ENCODE data around the gene CCL22. TPM values are rescaled to one million over a fixed set of nuclear protein-coding genes. Genes with fewer than 3 reads are reported as not detected.

Gene CCL22
- total RNA-seq, 5 donors from 2014 or later (not counting 1 experiment from before 2014, with no cell fraction given): 13.0 to 27.3 (median 13.0) TPM; not detected in 2

- peaks cover 0 to 6% (median 0%) of the 10 kb centered on the region in 3 donors for H3K4me1 Mint-ChIP-seq
- ChIA-PET POLR2A (no interaction called here), CTCF (no interaction called here)
- peaks cover 0 to 3% of the 10 kb centered on the region in 2 experiments for H3K4me1 ChIP-seq (ENCODE audit: control insufficient read depth in 1 of 2, extremely low read depth in 1 of 2, insufficient read depth in 2 of 2, low read length in 2 of 2)
- H3K27me3 ChIP-seq (replicated peaks in 1 of 2; ENCODE audit: control insufficient read depth in 2 of 2, extremely low read depth in 1 of 2, insufficient read depth in 2 of 2, low read length in 1 of 2): peaks cover 0 to 19% of the 10 kb centered on the region in 2 experiments
- no peaks in the 10 kb centered on the region for H3K36me3 Mint-ChIP-seq
- H3K27me3 Mint-ChIP-seq: peaks cover 4 to 7% of the 10 kb centered on the region in 2 donors
- no peaks in the 10 kb centered on the region for H3K9me3 Mint-ChIP-seq
- ATAC-seq (replicated peaks in 1 of 4): no peak
- no peak overlapping the region for H3K4me3 ChIP-seq (ENCODE audit: control insufficient read depth in 1 of 2, extremely low read depth in 1 of 2, low read length in 1 of 2)
- no peak overlapping the region for H3K27ac Mint-ChIP-seq
- no peak for DNase-seq
- WGBS (ENCODE audit: insufficient coverage): 84% methylated on average over 8 of the region's 12 CpGs
- H3K36me3 ChIP-seq (ENCODE audit: control insufficient read depth in 2 of 2, extremely low read depth in 1 of 2, insufficient read depth in 1 of 2, low read length in 1 of 2): no peaks in the 10 kb centered on the region
- H3K4me3 Mint-ChIP-seq: no peak overlapping the region
- H3K9me3 ChIP-seq: no peaks in the 10 kb centered on the region
- no peak overlapping the region for H3K27ac ChIP-seq (ENCODE audit: low read length)
Observed at GRCh38 chr16:57411362-57411976, 52.9 kb downstream of the CCL22 start.

DNA sequence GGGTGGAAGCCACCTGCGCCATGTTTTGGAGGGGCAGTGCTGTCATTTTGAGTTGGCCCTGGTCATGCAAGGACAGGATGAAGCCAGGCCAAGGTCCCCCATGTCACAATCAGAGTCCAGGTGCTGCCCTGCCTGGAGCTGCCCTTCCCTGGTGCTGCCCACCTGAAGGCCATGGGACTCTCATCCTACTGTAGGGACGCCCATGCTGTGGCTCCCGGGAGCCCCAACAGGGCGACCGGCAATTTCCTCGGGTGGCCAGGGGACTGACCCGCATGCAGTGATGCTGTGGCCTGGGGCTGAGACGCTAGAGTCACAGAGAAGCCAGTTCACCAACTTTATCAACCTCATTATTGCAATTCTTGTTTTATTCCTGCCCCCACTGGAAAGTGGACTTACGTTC, 54.0 kb downstream of the CCL22 start:
- WGBS (ENCODE audit: insufficient coverage): 88% methylated on average over 9 of the region's 9 CpGs
- ATAC-seq (replicated peaks in 1 of 4) (no peak), DNase-seq (no peak)
- Histone ChIP-seq H3K4me3 (ENCODE audit: control insufficient read depth in 1 of 2, extremely low read depth in 1 of 2, low read length in 1 of 2) (no peak overlapping the region), H3K4me1 (ENCODE audit: control insufficient read depth in 1 of 2, extremely low read depth in 1 of 2, insufficient read depth in 2 of 2, low read length in 2 of 2) (peaks cover 0 to 13% of the 10 kb centered on the region in 2 experiments), H3K9me3 (no peaks in the 10 kb centered on the region), H3K27me3 (replicated peaks in 1 of 2; ENCODE audit: control insufficient read depth in 2 of 2, extremely low read depth in 1 of 2, insufficient read depth in 2 of 2, low read length in 1 of 2) (peaks cover 0 to 19% of the 10 kb centered on the region in 2 experiments), H3K27ac (ENCODE audit: low read length) (no peak overlapping the region), H3K36me3 (ENCODE audit: control insufficient read depth in 2 of 2, extremely low read depth in 1 of 2, insufficient read depth in 1 of 2, low read length in 1 of 2) (no peaks in the 10 kb centered on the region)
- H3K9me3 Mint-ChIP-seq: no peaks in the 10 kb centered on the region
- H3K27me3 Mint-ChIP-seq: peaks cover 4 to 7% of the 10 kb centered on the region in 2 donors
- H3K27ac Mint-ChIP-seq: peak overlapping the region in 1 of 2 donors; percentile 52
- no peak overlapping the region for H3K4me3 Mint-ChIP-seq
- H3K4me1 Mint-ChIP-seq: peaks cover 7 to 12% (median 8%) of the 10 kb centered on the region in 3 donors
- ChIA-PET POLR2A (no interaction called here), CTCF (interaction anchor here (0.5 to 1.1 kb wide), 2 partner anchors 111 to 1180 kb away, joined by 3 read pairs; no protein-coding TSS in a partner anchor)
- no peaks in the 10 kb centered on the region for H3K36me3 Mint-ChIP-seq

GRCh38 chr16:57413301-57413730, 54.7 kb downstream of the CCL22 start:
- no peak for ATAC-seq (replicated peaks in 1 of 4)
- Mint-ChIP-seq H3K4me1 (peaks cover 11 to 17% (median 13%) of the 10 kb centered on the region in 3 donors), H3K27ac (no peak overlapping the region), H3K27me3 (peaks cover 4 to 7% of the 10 kb centered on the region in 2 donors), H3K36me3 (no peaks in the 10 kb centered on the region), H3K4me3 (no peak overlapping the region), H3K9me3 (no peaks in the 10 kb centered on the region)
- ChIA-PET POLR2A (interaction anchor here in 1 of 2 donors (0.6 kb wide), 1 partner anchor 69 kb away, joined by 3 read pairs; no protein-coding TSS in a partner anchor), CTCF (interaction anchor here in 1 of 2 donors (0.6 to 1.1 kb wide), 2 partner anchors 112 to 554 kb away, joined by 3 read pairs; no protein-coding TSS in a partner anchor)
- Histone ChIP-seq H3K36me3 (ENCODE audit: control insufficient read depth in 2 of 2, extremely low read depth in 1 of 2, insufficient read depth in 1 of 2, low read length in 1 of 2) (no peaks in the 10 kb centered on the region), H3K4me3 (ENCODE audit: control insufficient read depth in 1 of 2, extremely low read depth in 1 of 2, low read length in 1 of 2) (no peak overlapping the region), H3K9me3 (no peaks in the 10 kb centered on the region), H3K4me1 (ENCODE audit: control insufficient read depth in 1 of 2, extremely low read depth in 1 of 2, insufficient read depth in 2 of 2, low read length in 2 of 2) (peaks cover 0 to 16% of the 10 kb centered on the region in 2 experiments), H3K27me3 (replicated peaks in 1 of 2; ENCODE audit: control insufficient read depth in 2 of 2, extremely low read depth in 1 of 2, insufficient read depth in 2 of 2, low read length in 1 of 2) (peaks cover 0 to 19% of the 10 kb centered on the region in 2 experiments), H3K27ac (ENCODE audit: low read length) (no peak overlapping the region)
- WGBS (ENCODE audit: insufficient coverage): 77% methylated on average over 5 of the region's 5 CpGs
- peak in 1 of 35 experiments; percentile 13 for DNase-seq

- H3K36me3 Mint-ChIP-seq: no peaks in the 10 kb centered on the region
- no peak overlapping the region for H3K4me3 Mint-ChIP-seq
- no peak overlapping the region for H3K27ac ChIP-seq (ENCODE audit: low read length)
- DNase-seq: no peak
- peaks cover 4 to 7% of the 10 kb centered on the region in 2 donors for H3K27me3 Mint-ChIP-seq
- no peaks in the 10 kb centered on the region for H3K9me3 Mint-ChIP-seq
- peaks cover 0 to 20% of the 10 kb centered on the region in 2 experiments for H3K4me1 ChIP-seq (ENCODE audit: control insufficient read depth in 1 of 2, extremely low read depth in 1 of 2, insufficient read depth in 2 of 2, low read length in 2 of 2)
- H3K4me1 Mint-ChIP-seq: peaks cover 14 to 19% (median 15%) of the 10 kb centered on the region in 3 donors
- ChIA-PET CTCF (interaction anchor here (0.6 to 0.7 kb wide), 4 partner anchors 11 to 123 kb away, joined by 4 to 7 read pairs (median 5); no protein-coding TSS in a partner anchor), POLR2A (interaction anchor here in 1 of 2 donors (0.6 kb wide), 1 partner anchor 70 kb away, joined by 3 read pairs; no protein-coding TSS in a partner anchor)
- no peaks in the 10 kb centered on the region for H3K36me3 ChIP-seq (ENCODE audit: control insufficient read depth in 2 of 2, extremely low read depth in 1 of 2, insufficient read depth in 1 of 2, low read length in 1 of 2)
- no peaks in the 10 kb centered on the region for H3K9me3 ChIP-seq
- no peak for ATAC-seq (replicated peaks in 1 of 4)
- 25% methylated on average over 1 of the region's 7 CpGs for WGBS (ENCODE audit: insufficient coverage)
- no peak overlapping the region for H3K4me3 ChIP-seq (ENCODE audit: control insufficient read depth in 1 of 2, extremely low read depth in 1 of 2, low read length in 1 of 2)
- H3K27me3 ChIP-seq (replicated peaks in 1 of 2; ENCODE audit: control insufficient read depth in 2 of 2, extremely low read depth in 1 of 2, insufficient read depth in 2 of 2, low read length in 1 of 2): peaks cover 0 to 19% of the 10 kb centered on the region in 2 experiments
- H3K27ac Mint-ChIP-seq: no peak overlapping the region
Observed at GRCh38 chr16:57413733-57414132, 55.1 kb downstream of the CCL22 start.

Other genes with a start within 250 kb of the CCL22 start
- gene PSME3IP1, start 172.7 kb upstream of the CCL22 start, total RNA-seq: 100 to 1,000 TPM; 132 to 145 (median 144) TPM
- 10 to 100 TPM; 25.0 to 32.0 (median 28.2) TPM for gene RSPRY1, start 172.5 kb upstream of the CCL22 start, total RNA-seq
- gene ARL2BP, start 113.5 kb upstream of the CCL22 start, total RNA-seq: 10 to 100 TPM; 34.6 to 62.2 (median 48.4) TPM
- gene PLLP, start 74.1 kb upstream of the CCL22 start, total RNA-seq: 1 to 10 TPM; 1.4 to 4.3 (median 3.3) TPM
- gene CX3CL1, start 13.7 kb downstream of the CCL22 start, total RNA-seq: under 1 TPM in 3 of 5 donors, not detected in 2; 0.13 to 0.18 (median 0.16) TPM
- 1 to 10 TPM in 2 of 5 donors, under 1 TPM in 1, not detected in 2; 0.93 to 1.2 (median 1.2) TPM for gene CCL17, start 46.0 kb downstream of the CCL22 start, total RNA-seq
- 10 to 100 TPM; 26.5 to 46.8 (median 28.5) TPM for gene CIAPIN1, start 88.6 kb downstream of the CCL22 start, total RNA-seq
- 10 to 100 TPM; 18.0 to 35.3 (median 34.2) TPM for gene COQ9, start 88.7 kb downstream of the CCL22 start, total RNA-seq
- gene POLR2C, start 103.9 kb downstream of the CCL22 start, total RNA-seq: 10 to 100 TPM; 63.8 to 93.9 (median 69.0) TPM
- 1 to 10 TPM; 2.2 to 4.1 (median 3.1) TPM for gene DOK4, start 127.7 kb downstream of the CCL22 start, total RNA-seq
- 10 to 100 TPM in 1 of 5 donors, 1 to 10 TPM in 4; 6.1 to 11.2 (median 6.6) TPM for gene CCDC102A, start 177.8 kb downstream of the CCL22 start, total RNA-seq
- 10 to 100 TPM in 1 of 5 donors, 1 to 10 TPM in 4; 1.5 to 10.2 (median 5.9) TPM for gene ADGRG5, start 183.9 kb downstream of the CCL22 start, total RNA-seq

All from T-cell (primary cell).